ENCODE results near the gene PDK4.
A peak's percentile ranks its signal among the peaks of the same experiment; 100 is the strongest.

- TF ChIP-seq, protein P1, sequence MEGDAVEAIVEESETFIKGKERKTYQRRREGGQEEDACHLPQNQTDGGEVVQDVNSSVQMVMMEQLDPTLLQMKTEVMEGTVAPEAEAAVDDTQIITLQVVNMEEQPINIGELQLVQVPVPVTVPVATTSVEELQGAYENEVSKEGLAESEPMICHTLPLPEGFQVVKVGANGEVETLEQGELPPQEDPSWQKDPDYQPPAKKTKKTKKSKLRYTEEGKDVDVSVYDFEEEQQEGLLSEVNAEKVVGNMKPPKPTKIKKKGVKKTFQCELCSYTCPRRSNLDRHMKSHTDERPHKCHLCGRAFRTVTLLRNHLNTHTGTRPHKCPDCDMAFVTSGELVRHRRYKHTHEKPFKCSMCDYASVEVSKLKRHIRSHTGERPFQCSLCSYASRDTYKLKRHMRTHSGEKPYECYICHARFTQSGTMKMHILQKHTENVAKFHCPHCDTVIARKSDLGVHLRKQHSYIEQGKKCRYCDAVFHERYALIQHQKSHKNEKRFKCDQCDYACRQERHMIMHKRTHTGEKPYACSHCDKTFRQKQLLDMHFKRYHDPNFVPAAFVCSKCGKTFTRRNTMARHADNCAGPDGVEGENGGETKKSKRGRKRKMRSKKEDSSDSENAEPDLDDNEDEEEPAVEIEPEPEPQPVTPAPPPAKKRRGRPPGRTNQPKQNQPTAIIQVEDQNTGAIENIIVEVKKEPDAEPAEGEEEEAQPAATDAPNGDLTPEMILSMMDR (IDR thresholded peaks at IDR 0.05): peak in 1 of 6 experiments; percentile 7
- TF ChIP-seq POLR2AphosphoS5 (IDR thresholded peaks at IDR 0.05): no peak
- no peak for TF ChIP-seq POLR2A (IDR thresholded peaks at IDR 0.05)
- no peak for TF ChIP-seq EP300 (IDR thresholded peaks at IDR 0.05)
These were observed 49.7 kb downstream of the PDK4 start for GRCh38 chr7:95546647-95547046.
